Gastroesophageal sphincter (tissue), 3 donors: ENCODE results near the gene TRAPPC5.

Experiments
- CTCF ChIP-seq, 4 experiments: fragments of 200-600 bp in 2 of 4; fragments of 450-650 bp in 2 of 4; sonication (generic) in 1 of 4; IDR thresholded peaks; one replicate each; pipeline ENCODE4 v1.5.1; 2017 to 2019; ENCODE audit warnings: antibody characterized with exemption in 4 of 4, mild to moderate bottlenecking in 2 of 4, moderate library complexity in 2 of 4
- EP300 ChIP-seq: sonication (generic); formaldehyde crosslinking; IDR thresholded peaks from one replicate; pipeline ENCODE4 v1.6.1; 2017; ENCODE audit warnings: antibody characterized with exemption, mild to moderate bottlenecking
- POLR2A ChIP-seq, 2 donors: fragments of 450-650 bp; IDR thresholded peaks; one replicate each; pipeline ENCODE4 v1.6.1; 2017; ENCODE audit warnings: antibody characterized with exemption in 2 of 2, mild to moderate bottlenecking in 2 of 2, moderate library complexity in 1 of 2
- POLR2AphosphoS5 ChIP-seq: sonication (generic); formaldehyde crosslinking; IDR thresholded peaks from one replicate; pipeline ENCODE4 v1.6.1; 2017; ENCODE audit warnings: antibody characterized with exemption

- TF ChIP-seq CTCF (IDR thresholded peaks at IDR 0.05) (no peak), POLR2A (IDR thresholded peaks at IDR 0.05) (no peak), POLR2AphosphoS5 (no peak), EP300 (no peak)
Measured at GRCh38 chr19:7670790-7671189, 9.8 kb upstream of the TRAPPC5 start.
